ENCODE results near the gene COX7A2L. TPM values are rescaled to one million over a fixed set of nuclear protein-coding genes. Genes with fewer than 3 reads are reported as not detected.

The COX7A2L gene
- total RNA-seq, 3 donors from 2014 or later: 142 to 161 (median 149) TPM

DNA sequence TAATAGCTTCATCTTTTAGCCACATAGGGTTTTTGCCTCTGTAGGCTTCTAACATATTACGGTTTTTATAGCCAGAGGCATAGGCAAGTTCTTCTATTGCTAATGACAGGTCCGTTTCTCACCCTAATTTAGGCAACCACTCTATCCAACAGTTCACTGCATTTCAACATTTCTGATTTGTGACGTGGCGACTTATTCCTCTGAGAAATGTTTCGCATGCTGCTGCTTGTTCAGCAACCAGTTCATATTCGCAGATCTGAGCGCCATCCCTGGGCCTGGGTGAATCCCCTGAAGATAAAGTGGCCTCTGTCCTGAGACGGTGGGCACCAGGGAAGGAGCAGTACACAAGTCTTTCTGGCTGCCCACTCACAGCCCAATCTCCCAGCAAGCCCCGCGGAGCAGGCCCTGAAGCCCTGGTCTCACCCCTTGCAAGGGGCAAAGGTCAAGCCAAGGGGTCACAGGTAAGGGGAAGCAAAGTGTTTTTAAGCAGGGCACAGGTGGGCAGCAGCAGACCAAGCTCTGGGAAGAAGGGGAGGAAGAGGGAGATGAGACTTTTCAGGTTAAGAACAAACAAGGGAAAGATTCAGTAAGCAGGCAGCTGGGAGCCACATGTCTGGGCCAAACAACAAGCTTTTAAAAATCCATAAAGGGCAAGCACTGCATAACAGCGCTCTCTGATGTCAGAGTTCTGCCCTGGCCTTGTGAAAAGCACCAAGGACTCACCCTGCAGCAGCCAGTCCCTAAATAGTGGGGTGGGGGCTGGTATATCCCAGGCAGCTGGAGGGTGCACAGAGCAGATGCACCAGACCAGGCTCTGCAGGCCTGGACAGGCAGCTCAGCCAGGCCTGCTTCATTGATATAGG lies 10.8 kb upstream of the COX7A2L start:
- no peaks in the 10 kb centered on the region for H3K27me3 ChIP-seq
- H3K4me1 ChIP-seq: no peaks in the 10 kb centered on the region
- H3K27ac ChIP-seq: peak overlapping the region in 1 of 2 donors; percentile 48
- TF ChIP-seq POLR2AphosphoS5 (IDR thresholded peaks at IDR 0.05): no peak
- TF ChIP-seq, protein P1, sequence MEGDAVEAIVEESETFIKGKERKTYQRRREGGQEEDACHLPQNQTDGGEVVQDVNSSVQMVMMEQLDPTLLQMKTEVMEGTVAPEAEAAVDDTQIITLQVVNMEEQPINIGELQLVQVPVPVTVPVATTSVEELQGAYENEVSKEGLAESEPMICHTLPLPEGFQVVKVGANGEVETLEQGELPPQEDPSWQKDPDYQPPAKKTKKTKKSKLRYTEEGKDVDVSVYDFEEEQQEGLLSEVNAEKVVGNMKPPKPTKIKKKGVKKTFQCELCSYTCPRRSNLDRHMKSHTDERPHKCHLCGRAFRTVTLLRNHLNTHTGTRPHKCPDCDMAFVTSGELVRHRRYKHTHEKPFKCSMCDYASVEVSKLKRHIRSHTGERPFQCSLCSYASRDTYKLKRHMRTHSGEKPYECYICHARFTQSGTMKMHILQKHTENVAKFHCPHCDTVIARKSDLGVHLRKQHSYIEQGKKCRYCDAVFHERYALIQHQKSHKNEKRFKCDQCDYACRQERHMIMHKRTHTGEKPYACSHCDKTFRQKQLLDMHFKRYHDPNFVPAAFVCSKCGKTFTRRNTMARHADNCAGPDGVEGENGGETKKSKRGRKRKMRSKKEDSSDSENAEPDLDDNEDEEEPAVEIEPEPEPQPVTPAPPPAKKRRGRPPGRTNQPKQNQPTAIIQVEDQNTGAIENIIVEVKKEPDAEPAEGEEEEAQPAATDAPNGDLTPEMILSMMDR (IDR thresholded peaks at IDR 0.05): no peak
- no peak for TF ChIP-seq POLR2A (IDR thresholded peaks at IDR 0.05)
- intact Hi-C loops (cut with DNase I; ENCODE audit: low total_unique reads): no loop called here
- H3K4me3 ChIP-seq: no peak overlapping the region
- DNase-seq (ENCODE audit: low spot score in 2 of 2): no peak
- H3K9me3 ChIP-seq: no peaks in the 10 kb centered on the region
- no peaks in the 10 kb centered on the region for H3K36me3 ChIP-seq

DNA sequence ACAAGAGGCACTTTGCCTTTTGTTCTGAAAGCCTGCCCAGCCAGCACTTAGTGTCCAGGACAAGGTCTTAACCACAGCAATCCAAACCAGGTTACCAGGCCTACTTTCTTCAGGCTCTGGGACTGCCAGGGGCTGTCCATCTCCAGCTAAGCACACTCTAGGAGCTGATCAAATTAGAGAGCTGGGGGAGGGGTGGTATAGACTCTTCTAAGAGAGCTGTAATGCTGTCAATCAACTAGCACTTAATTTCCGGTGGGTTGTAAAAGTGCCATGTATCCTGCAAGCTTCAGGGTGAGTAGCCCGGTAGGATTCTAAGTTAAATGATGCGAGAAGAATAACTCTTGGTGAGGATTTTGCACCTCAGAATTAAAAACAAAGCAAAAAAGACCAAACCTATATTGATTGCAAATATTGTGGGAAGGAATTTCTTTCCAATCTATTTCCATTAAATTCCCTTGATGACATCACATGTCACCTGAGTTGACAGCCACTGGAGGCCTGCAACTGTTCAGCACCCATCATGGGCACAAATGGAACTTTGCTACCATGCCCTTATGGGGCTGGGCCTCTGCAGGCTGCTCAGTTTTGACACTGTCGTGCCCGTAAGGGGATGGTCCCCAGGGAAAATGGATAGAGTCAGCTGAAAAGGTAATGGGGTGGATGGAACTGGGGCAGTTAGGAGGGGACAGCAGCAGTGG lies 8.7 kb upstream of the COX7A2L start:
- intact Hi-C loops (cut with DNase I; ENCODE audit: low total_unique reads): no loop called here
- H3K36me3 ChIP-seq: no peaks in the 10 kb centered on the region
- no peak for TF ChIP-seq POLR2AphosphoS5 (IDR thresholded peaks at IDR 0.05)
- TF ChIP-seq, protein P1 (IDR thresholded peaks at IDR 0.05): no peak
- TF ChIP-seq POLR2A (IDR thresholded peaks at IDR 0.05): no peak
- DNase-seq (ENCODE audit: low spot score in 2 of 2): no peak
- no peak overlapping the region for H3K27ac ChIP-seq
- no peaks in the 10 kb centered on the region for H3K9me3 ChIP-seq
- H3K4me3 ChIP-seq: no peak overlapping the region
- no peaks in the 10 kb centered on the region for H3K4me1 ChIP-seq
- no peaks in the 10 kb centered on the region for H3K27me3 ChIP-seq

DNA sequence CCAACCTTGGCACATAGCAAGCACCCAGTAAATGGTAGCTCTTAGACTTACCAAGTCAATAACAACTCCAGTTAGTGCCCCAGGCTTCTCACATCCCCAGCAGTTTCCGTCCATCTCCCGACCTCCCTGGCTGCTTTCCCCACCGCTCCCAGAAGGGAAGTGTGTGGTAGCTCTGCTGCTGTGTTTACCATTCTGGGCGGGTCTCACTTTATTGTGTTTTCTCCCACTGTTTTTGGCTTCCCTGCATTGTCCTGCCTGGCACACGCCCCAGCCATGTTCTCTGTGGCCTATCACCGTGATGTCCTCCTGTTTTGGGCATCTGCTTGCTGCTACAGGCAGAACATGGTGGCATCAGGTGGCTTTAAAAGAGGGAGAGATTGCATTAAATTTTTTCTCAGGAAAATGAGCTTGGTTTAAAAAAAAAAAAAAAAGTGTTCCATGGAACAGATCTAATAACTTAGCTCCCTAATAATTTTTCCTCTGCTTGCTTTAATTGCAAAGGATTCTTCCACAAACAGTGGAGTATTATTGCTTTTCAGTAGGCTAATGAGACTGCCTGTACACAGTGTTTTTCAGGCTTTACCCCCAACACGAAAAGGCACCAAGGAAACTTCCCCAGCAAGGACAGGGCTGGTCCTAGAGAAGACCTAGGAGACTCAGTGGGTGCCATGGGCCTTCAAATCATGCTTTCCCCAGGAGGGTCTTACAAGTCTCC lies 8.0 kb upstream of the COX7A2L start:
- Histone ChIP-seq H3K4me3 (no peak overlapping the region), H3K27ac (peak overlapping the region in 1 of 2 donors; percentile 36), H3K27me3 (no peaks in the 10 kb centered on the region), H3K36me3 (no peaks in the 10 kb centered on the region), H3K9me3 (no peaks in the 10 kb centered on the region), H3K4me1 (no peaks in the 10 kb centered on the region)
- DNase-seq (ENCODE audit: low spot score in 2 of 2): peak in 1 of 2 donors; percentile 57
- intact Hi-C loops (cut with DNase I; ENCODE audit: low total_unique reads): no loop called here
- TF ChIP-seq, protein P1 (IDR thresholded peaks at IDR 0.05): no peak
- TF ChIP-seq POLR2A (IDR thresholded peaks at IDR 0.05) (no peak), POLR2AphosphoS5 (IDR thresholded peaks at IDR 0.05) (no peak)

DNA sequence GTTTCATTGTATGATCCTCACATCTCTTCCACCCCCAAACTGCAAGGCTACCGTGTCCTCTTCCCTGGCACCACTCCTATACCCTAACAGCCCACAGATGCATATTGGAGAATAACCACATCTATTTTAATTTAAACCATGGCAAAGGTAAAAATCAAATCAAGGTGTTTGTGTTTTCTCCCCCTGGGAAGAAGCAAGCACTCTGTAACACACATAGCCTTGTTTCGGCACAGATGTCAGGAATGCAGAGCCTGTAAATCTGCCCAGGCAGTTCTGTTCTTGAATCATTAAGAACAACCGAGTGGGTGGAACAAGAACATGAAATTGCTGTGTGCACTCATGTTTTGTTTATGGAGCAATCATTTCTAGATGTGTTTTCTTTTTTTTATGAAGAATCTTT lies 6.8 kb upstream of the COX7A2L start:
- H3K4me1 ChIP-seq: no peaks in the 10 kb centered on the region
- TF ChIP-seq POLR2A (IDR thresholded peaks at IDR 0.05) (no peak), POLR2AphosphoS5 (IDR thresholded peaks at IDR 0.05) (no peak)
- TF ChIP-seq, protein P1 (IDR thresholded peaks at IDR 0.05): no peak
- H3K36me3 ChIP-seq: no peaks in the 10 kb centered on the region
- intact Hi-C loops (cut with DNase I; ENCODE audit: low total_unique reads): no loop called here
- no peak for DNase-seq (ENCODE audit: low spot score in 2 of 2)
- H3K9me3 ChIP-seq: no peaks in the 10 kb centered on the region
- H3K27ac ChIP-seq: peak overlapping the region in 1 of 2 donors; percentile 40
- H3K27me3 ChIP-seq: no peaks in the 10 kb centered on the region
- peak overlapping the region in 1 of 3 donors; percentile 30 for H3K4me3 ChIP-seq

All from breast epithelium (tissue), 4 donors.